NCI-H345 treated with DMSO at 0.1 percent for 48 hours (cell line): Measurements from ENCODE around the gene SH3BP5L.

Source experiments
- DNase-seq: peaks from one replicate; lab custom pipeline; 2025; ENCODE audit not compliant: unreplicated experiment; lab: John Stamatoyannopoulos, UW

Gene SH3BP5L

DNA sequence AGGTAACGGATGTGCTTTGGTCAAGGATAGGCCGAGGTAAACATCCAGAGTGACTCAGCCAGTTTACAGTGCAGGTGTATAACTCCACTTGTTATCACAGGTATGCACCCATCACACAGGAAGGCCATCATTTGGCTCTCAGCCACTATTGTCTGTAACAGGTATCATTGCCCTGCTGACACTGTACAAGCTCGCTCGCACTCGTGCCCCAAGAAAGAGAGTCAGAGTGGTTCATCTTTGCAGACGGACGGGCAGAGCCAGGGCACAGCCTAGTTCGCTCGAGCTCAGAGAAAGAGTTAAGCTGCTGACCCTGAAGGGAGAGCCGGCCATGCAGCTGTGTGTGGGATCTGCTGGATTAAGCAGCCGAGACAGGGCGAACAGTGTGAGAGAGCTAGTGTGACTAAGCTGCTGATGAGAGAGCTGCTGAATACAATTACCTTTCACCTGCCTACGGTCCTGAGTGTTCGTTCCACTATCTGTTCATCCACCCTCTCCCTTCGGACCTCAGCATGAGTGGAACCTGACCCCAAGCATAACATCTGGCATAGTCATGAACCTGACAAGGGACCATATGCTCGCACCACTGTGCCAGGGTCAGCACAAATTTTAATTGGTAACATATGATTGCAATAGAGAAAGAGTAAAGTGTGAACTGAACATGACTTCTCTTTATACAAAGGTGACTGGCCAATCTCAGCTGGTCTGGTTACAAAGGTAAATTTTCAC lies 43.1 kb downstream of the SH3BP5L start:
- DNase-seq = no peak

DNA sequence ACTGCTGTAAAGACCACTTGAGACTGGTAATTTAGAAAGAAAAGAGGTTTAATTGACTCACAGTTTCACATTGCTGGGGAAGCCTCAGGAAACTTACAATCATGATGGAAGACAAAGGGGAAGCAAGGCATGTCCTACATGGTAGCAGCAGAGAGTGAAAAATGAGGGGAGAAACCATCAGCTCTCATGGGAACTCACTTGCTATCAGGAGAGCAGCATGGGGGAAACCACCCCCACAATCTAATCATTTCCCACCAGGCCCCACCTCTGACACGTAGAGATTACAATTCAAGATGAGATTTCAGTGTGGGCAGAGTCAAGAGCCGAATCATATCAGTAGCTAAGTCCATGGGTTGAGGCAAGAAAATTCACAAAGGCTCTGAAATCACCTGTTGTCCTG lies 46.4 kb downstream of the SH3BP5L start:
- DNase-seq = no peak

DNA sequence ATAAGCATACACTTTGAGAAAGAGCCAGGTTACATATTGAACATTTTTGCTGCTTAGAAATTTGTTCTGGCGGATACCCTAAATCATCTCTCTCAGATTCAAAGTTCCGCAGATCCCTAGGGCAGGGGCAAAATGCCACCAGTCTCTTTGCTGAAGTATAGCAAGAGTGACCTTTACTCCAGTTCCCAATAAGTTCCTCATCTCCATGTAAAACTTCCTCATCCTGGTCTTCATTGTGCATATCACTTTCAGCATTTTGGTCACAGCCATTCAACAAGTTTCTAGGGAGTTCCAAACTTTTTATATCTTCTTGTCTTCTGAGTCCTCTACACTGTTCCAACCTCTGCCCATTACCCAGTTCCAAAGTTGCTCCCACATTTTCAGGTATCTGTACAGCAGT lies 46.8 kb downstream of the SH3BP5L start:
- DNase-seq = no peak

- no peak for DNase-seq
Observed at GRCh38 chr1:248776991-248777390, 48.7 kb downstream of the SH3BP5L start.

DNA sequence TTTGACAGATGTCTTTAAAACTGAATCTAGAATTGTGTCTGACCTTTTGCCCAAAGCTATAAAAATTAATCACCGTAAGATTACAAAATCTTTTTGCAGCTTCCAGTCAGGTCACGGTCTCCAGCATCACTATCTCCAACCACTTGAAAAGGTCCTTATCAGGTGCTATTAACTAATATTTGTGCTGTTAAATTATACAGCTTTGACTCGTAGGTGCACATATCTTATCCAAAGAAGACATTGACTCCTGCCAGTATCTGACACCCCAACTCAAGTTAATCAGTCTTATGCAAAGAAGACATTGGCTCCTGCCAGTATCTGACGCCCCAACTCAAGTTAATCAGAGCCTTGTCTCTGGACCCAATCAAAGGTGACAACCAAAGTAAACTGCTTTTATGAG lies 50.3 kb downstream of the SH3BP5L start:
- DNase-seq = no peak
